ENCODE data around the gene C17orf107. TPM values are rescaled to one million over a fixed set of nuclear protein-coding genes. Genes with fewer than 3 reads are reported as not detected.

C17orf107 gene
- total and polyA plus RNA-seq, 2 donors (not counting 1 experiment from before 2014, with no cell fraction given) = 3.9 to 4.6 TPM

- peak overlapping the region; percentile 28 to 53 for H3K27ac ChIP-seq (ENCODE audit: low read length in 2 of 2)
- WGBS (ENCODE audit: insufficient coverage) = 40% methylated on average over 45 of the region's 48 CpGs
- Mint-ChIP-seq H3K27ac (peak overlapping the region; percentile 72), H3K4me1 (peaks cover 48% of the 10 kb centered on the region), H3K27me3 (peaks cover 7% of the 10 kb centered on the region), H3K4me3 (peak overlapping the region; percentile 93), H3K9me3 (ENCODE audit: insufficient read depth) (no peaks in the 10 kb centered on the region)
- no peaks in the 10 kb centered on the region for H3K79me2 ChIP-seq (ENCODE audit: control insufficient read depth, insufficient read depth, low read length)
- POLR2A ChIA-PET = interaction anchor here (1.9 to 2.0 kb wide), 2 partner anchors 38 to 65 kb away, joined by 5 read pairs; partner anchors contain the start of genes RNF167, SLC25A11 and SPAG7
- intact Hi-C loops (cut with micrococcal nuclease) = loop anchor here (5.0 kb wide), 1 partner anchor 334 kb away; no protein-coding TSS in a partner anchor
- peak overlapping the region; percentile 98 for H3K4me2 ChIP-seq (replicated peaks; ENCODE audit: low read depth, low read length, poor library complexity, severe bottlenecking)
- H3K9ac ChIP-seq (ENCODE audit: low read length) = peak overlapping the region; percentile 68
- peaks cover 0 to 30% (median 11%) of the 10 kb centered on the region in 4 experiments for H3K27me3 ChIP-seq (replicated peaks in 1 of 4; ENCODE audit: control extremely low read depth in 1 of 4, control insufficient read depth in 3 of 4, insufficient read depth in 4 of 4, low read length in 3 of 4)
- TF ChIP-seq CTCF (IDR thresholded peaks at IDR 0.05) = no peak
- TF ChIP-seq EZH2 (IDR thresholded peaks at IDR 0.05; ENCODE audit: borderline replicate concordance, insufficient read depth, low read depth, low read length, poor library complexity, severe bottlenecking) = no peak
- peak overlapping the region in 4 of 5 experiments; percentile 9 to 67 (median 44) for H3K4me3 ChIP-seq (ENCODE audit: control extremely low read depth in 1 of 5, extremely low read depth in 1 of 5, insufficient read depth in 1 of 5, low read depth in 2 of 5, low read length in 4 of 5)
- CTCF ChIA-PET = interaction anchor here (1.0 to 4.0 kb wide), 7 partner anchors 38 to 483 kb away, joined by 3 to 15 read pairs (median 6); partner anchors contain the start of genes GLTPD2, RNF167, SLC25A11 and SPAG7
- DNase-seq (peak; percentile 68), ATAC-seq (ENCODE audit: low read depth) (no peak)
- H3K36me3 ChIP-seq (replicated peaks in 1 of 2; ENCODE audit: control extremely low read depth in 1 of 2, control insufficient read depth in 1 of 2, extremely low read depth in 1 of 2, insufficient read depth in 2 of 2, low read length in 1 of 2) = peaks cover 0 to 3% of the 10 kb centered on the region in 2 experiments
- no peaks in the 10 kb centered on the region for H4K20me1 ChIP-seq (ENCODE audit: control insufficient read depth, insufficient read depth, low read length, poor library complexity, severe bottlenecking)
- no peak overlapping the region for H2AFZ ChIP-seq (ENCODE audit: insufficient read depth, low read depth, low read length, poor library complexity, severe bottlenecking)
- H3K9me3 ChIP-seq (ENCODE audit: control extremely low read depth in 1 of 3, control insufficient read depth in 2 of 3, insufficient read depth in 1 of 3, low read length in 2 of 3) = peaks cover 0 to 25% (median 0%) of the 10 kb centered on the region in 3 donors
- peaks cover 45 to 53% of the 10 kb centered on the region in 2 donors for H3K4me1 ChIP-seq (ENCODE audit: control insufficient read depth in 2 of 2, insufficient read depth in 2 of 2, low read length in 2 of 2)
Measured at GRCh38 chr17:4901648-4902344, 2.5 kb downstream of the C17orf107 start.
